HT-29 (cell line): Measurements from ENCODE around the gene RNF208. TPM values are rescaled to one million over a fixed set of nuclear protein-coding genes. Genes with fewer than 3 reads are reported as not detected.
A peak's percentile ranks its signal among the peaks of the same experiment; 100 is the strongest.
"Not testable (repeated sequence)": the region's sequence is repeated elsewhere in the genome, so short reads cannot be mapped to it uniquely, and the experiment has no call there.

Source experiments
- DNase-seq: peaks from one replicate; pipeline ENCODE4 v3.0.0-alpha.2; 2015; ENCODE audit warnings: low spot score
- total RNA-seq: library from RNA; depleted of rRNA; stranded (reverse); fragments of >200 nt; shearing (Covaris generic); gene quantifications from 2 replicates; pipeline ENCODE4 v1.2.3, GENCODE V29; 2014

RNF208 gene
- total RNA-seq, 1 experiment from 2014 or later, result 1.7 TPM

GRCh38 chr9:137240318-137240840 lies 18.3 kb upstream of the RNF208 start:
- DNase-seq, result peak; percentile 69

- not testable (repeated sequence) for DNase-seq
Measured at GRCh38 chr9:137239541-137240200, 17.6 kb upstream of the RNF208 start.

GRCh38 chr9:137237759-137238726 lies 16.0 kb upstream of the RNF208 start:
- peak; percentile 62 for DNase-seq

GRCh38 chr9:137236936-137237421 lies 14.9 kb upstream of the RNF208 start:
- no peak for DNase-seq

- peak; percentile 88 for DNase-seq
Measured at GRCh38 chr9:137236238-137236935, 14.3 kb upstream of the RNF208 start.

GRCh38 chr9:137235424-137236237 lies 13.6 kb upstream of the RNF208 start:
- DNase-seq, result no peak

- DNase-seq, result no peak
Measured at GRCh38 chr9:137234758-137235423, 12.9 kb upstream of the RNF208 start.

GRCh38 chr9:137234055-137234697 lies 12.1 kb upstream of the RNF208 start:
- DNase-seq, result no peak

GRCh38 chr9:137233143-137233980 lies 11.3 kb upstream of the RNF208 start:
- DNase-seq, result peak; percentile 57

- DNase-seq, result no peak
Measured at GRCh38 chr9:137232510-137232909, 10.5 kb upstream of the RNF208 start.

GRCh38 chr9:137232101-137232500 lies 10.1 kb upstream of the RNF208 start:
- no peak for DNase-seq

GRCh38 chr9:137231372-137232039 lies 9.5 kb upstream of the RNF208 start:
- DNase-seq, result no peak

GRCh38 chr9:137230705-137231371 lies 8.8 kb upstream of the RNF208 start, which contains the start of gene SLC34A3:
TSS of gene SLC34A3 (plus strand) at chr9:137230901. CDS start at chr9:137231703, 802 bp downstream.
- no peak for DNase-seq

GRCh38 chr9:137229903-137230704 lies 8.1 kb upstream of the RNF208 start:
- no peak for DNase-seq

GRCh38 chr9:137228968-137229896 lies 7.2 kb upstream of the RNF208 start:
- DNase-seq, result no peak
